Endodermal cell (in vitro differentiated cells): ENCODE data around the gene ESF1. TPM values are rescaled to one million over a fixed set of nuclear protein-coding genes. Genes with fewer than 3 reads are reported as not detected.

Source experiments
- DNase-seq: peaks from one replicate; pipeline ENCODE4 v3.0.0-alpha.2; 2017
- H3K27ac ChIP-seq: 2 replicates; pipeline ENCODE4 v1.5.1; 2013; ENCODE audit warnings: mild to moderate bottlenecking, low read depth, low read length, moderate library complexity
- H3K27me3 ChIP-seq: 2 replicates; pipeline ENCODE4 v1.6.1; 2013; ENCODE audit warnings: mild to moderate bottlenecking, low read length, moderate library complexity; ENCODE audit not compliant: insufficient read depth, control insufficient read depth, poor library complexity, severe bottlenecking
- H3K36me3 ChIP-seq: 2 replicates; pipeline ENCODE4 v1.7.0; 2013; ENCODE audit warnings: mild to moderate bottlenecking, low read length, moderate library complexity; ENCODE audit not compliant: control insufficient read depth, insufficient read depth
- H3K4me1 ChIP-seq: one replicate; pipeline ENCODE4 v1.7.0; 2013; ENCODE audit warnings: low read length; ENCODE audit not compliant: control insufficient read depth, insufficient read depth
- H3K4me3 ChIP-seq: 2 replicates; pipeline ENCODE4 v1.5.1; 2013; ENCODE audit warnings: mild to moderate bottlenecking, low read length, moderate library complexity
- H3K9ac ChIP-seq: 2 replicates; pipeline ENCODE4 v1.6.1; 2013; ENCODE audit warnings: mild to moderate bottlenecking, low read length, moderate library complexity; ENCODE audit not compliant: poor library complexity, severe bottlenecking; ENCODE audit errors: extremely low read depth
- H3K9me3 ChIP-seq: 2 replicates; pipeline ENCODE4 v1.6.1; 2013; ENCODE audit warnings: mild to moderate bottlenecking, low read length, moderate library complexity; ENCODE audit not compliant: control insufficient read depth
- H3K27ac Mint-ChIP-seq: 2 replicates; pipeline ENCODE4 v1.8.0; 2020; ENCODE audit warnings: mixed read lengths
- H3K27me3 Mint-ChIP-seq: 2 replicates; pipeline ENCODE4 v1.8.0; 2021; ENCODE audit warnings: mild to moderate bottlenecking, mixed read lengths; ENCODE audit not compliant: insufficient read depth
- H3K36me3 Mint-ChIP-seq: 2 replicates; pipeline ENCODE4 v1.8.0; 2020; ENCODE audit warnings: low read depth, mixed read lengths
- H3K4me1 Mint-ChIP-seq: 2 replicates; pipeline ENCODE4 v1.8.0; 2020; ENCODE audit warnings: mixed read lengths
- H3K4me3 Mint-ChIP-seq: 2 replicates; pipeline ENCODE4 v1.8.0; 2020; ENCODE audit warnings: mild to moderate bottlenecking, moderate library complexity, mixed read lengths
- H3K9me3 Mint-ChIP-seq: 2 replicates; pipeline ENCODE4 v1.8.0; 2020; ENCODE audit warnings: mild to moderate bottlenecking, mixed read lengths
- CTCF ChIP-seq: fragments of 200-600 bp; sonication (generic); conservative IDR thresholded peaks from 2 replicates; pipeline ENCODE4 v1.5.0; 2021; ENCODE audit warnings: antibody characterized with exemption, mild to moderate bottlenecking
- WGBS, 2 experiments: methylation state at CpG; one replicate each; pipeline versions ENCODE4 v1.1.5 to v1.1.7; 2013; ENCODE audit warnings: missing lambda C conversion rate in 2 of 2, mixed read lengths in 1 of 2; ENCODE audit not compliant: insufficient coverage in 1 of 2, insufficient read length in 1 of 2; 5-methylcytosine and 5-hydroxymethylcytosine counted together
- total RNA-seq, 2 donors: library from RNA; stranded (reverse); fragmentation: NEBNext Ultra II Directional in 1 of 2; extraction: Animal tissue kit (Norgen Biotek cat#: 25700) in 1 of 2; gene quantifications; 2 replicates in 1 of 2; 3 replicates in 1 of 2; pipeline ENCODE4 v1.2.1, GENCODE V29; 2021

ESF1 gene
- total RNA-seq, 2 donors from 2014 or later = 23.9 to 32.1 TPM

- Histone ChIP-seq H3K9me3 (no peaks in the 10 kb centered on the region), H3K4me1 (no peaks in the 10 kb centered on the region), H3K27ac (no peak overlapping the region), H3K4me3 (no peak overlapping the region), H3K27me3 (no peaks in the 10 kb centered on the region), H3K9ac (no peak overlapping the region), H3K36me3 (peaks cover 76% of the 10 kb centered on the region)
- Mint-ChIP-seq H3K4me1 (no peaks in the 10 kb centered on the region), H3K4me3 (no peak overlapping the region), H3K36me3 (peaks cover 68% of the 10 kb centered on the region), H3K27me3 (no peaks in the 10 kb centered on the region), H3K9me3 (no peaks in the 10 kb centered on the region), H3K27ac (no peak overlapping the region)
- WGBS, 2 experiments = 95 to 100% methylated on average over 3 to 7 of the region's 7 CpGs
- no peak for TF ChIP-seq CTCF
- no peak for DNase-seq
Measured at GRCh38 chr20:13800728-13801134, 16.0 kb upstream of the ESF1 start.

GRCh38 chr20:13799974-13800373, 15.3 kb upstream of the ESF1 start:
- no peak overlapping the region for H3K4me3 Mint-ChIP-seq
- no peak for TF ChIP-seq CTCF
- no peaks in the 10 kb centered on the region for H3K4me1 Mint-ChIP-seq
- no peaks in the 10 kb centered on the region for H3K4me1 ChIP-seq
- H3K9me3 Mint-ChIP-seq = no peaks in the 10 kb centered on the region
- WGBS, 2 experiments = 96 to 100% methylated on average over 1 to 2 of the region's 2 CpGs
- no peaks in the 10 kb centered on the region for H3K9me3 ChIP-seq
- no peak overlapping the region for H3K9ac ChIP-seq
- H3K36me3 ChIP-seq = peaks cover 84% of the 10 kb centered on the region
- no peak for DNase-seq
- no peaks in the 10 kb centered on the region for H3K27me3 Mint-ChIP-seq
- H3K27ac Mint-ChIP-seq = no peak overlapping the region
- H3K27me3 ChIP-seq = no peaks in the 10 kb centered on the region
- no peak overlapping the region for H3K27ac ChIP-seq
- H3K4me3 ChIP-seq = no peak overlapping the region
- H3K36me3 Mint-ChIP-seq = peaks cover 73% of the 10 kb centered on the region

- H3K4me1 Mint-ChIP-seq = no peaks in the 10 kb centered on the region
- H3K27ac Mint-ChIP-seq = no peak overlapping the region
Measured at GRCh38 chr20:13799040-13799439, 14.3 kb upstream of the ESF1 start.

More at GRCh38 chr20:13799040-13799439, 14.3 kb upstream of the ESF1 start:
- no peak for TF ChIP-seq CTCF
- no peaks in the 10 kb centered on the region for H3K9me3 Mint-ChIP-seq
- WGBS, 2 experiments = 79 to 86% methylated on average over 4 to 5 of the region's 5 CpGs
- no peak overlapping the region for H3K9ac ChIP-seq
- H3K4me1 ChIP-seq = no peaks in the 10 kb centered on the region
- H3K27me3 ChIP-seq = no peaks in the 10 kb centered on the region
- H3K27me3 Mint-ChIP-seq = no peaks in the 10 kb centered on the region
- no peaks in the 10 kb centered on the region for H3K9me3 ChIP-seq
- peaks cover 75% of the 10 kb centered on the region for H3K36me3 Mint-ChIP-seq
- peaks cover 84% of the 10 kb centered on the region for H3K36me3 ChIP-seq
- no peak overlapping the region for H3K4me3 Mint-ChIP-seq
- no peak overlapping the region for H3K4me3 ChIP-seq
- no peak for DNase-seq
- H3K27ac ChIP-seq = no peak overlapping the region
